ENCODE data around the gene RPN1.

RPN1 gene

GRCh38 chr3:128576290-128576689 lies 74.3 kb downstream of the RPN1 start:
- DNase-seq = no peak

DNA sequence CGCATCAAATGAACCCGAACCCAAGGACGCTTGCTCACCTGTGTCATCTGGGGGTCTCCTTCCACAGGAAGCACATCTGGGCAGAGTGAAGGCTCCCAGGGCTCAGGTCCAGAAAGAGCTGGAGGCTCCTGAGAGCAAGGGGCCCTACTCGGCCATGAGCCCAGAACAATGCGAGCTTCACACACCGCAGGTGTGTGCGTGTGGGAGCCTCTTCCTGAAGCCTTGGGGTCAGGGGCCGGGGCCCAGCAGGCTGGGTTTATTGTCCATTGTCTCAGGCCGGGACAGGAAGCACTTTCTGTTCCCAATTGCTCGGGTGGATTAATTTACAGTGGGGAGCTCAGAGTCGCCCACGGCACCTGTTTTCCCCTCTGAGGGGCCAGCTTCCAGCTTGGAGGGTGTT lies 74.8 kb downstream of the RPN1 start:
- no peak for DNase-seq

DNA sequence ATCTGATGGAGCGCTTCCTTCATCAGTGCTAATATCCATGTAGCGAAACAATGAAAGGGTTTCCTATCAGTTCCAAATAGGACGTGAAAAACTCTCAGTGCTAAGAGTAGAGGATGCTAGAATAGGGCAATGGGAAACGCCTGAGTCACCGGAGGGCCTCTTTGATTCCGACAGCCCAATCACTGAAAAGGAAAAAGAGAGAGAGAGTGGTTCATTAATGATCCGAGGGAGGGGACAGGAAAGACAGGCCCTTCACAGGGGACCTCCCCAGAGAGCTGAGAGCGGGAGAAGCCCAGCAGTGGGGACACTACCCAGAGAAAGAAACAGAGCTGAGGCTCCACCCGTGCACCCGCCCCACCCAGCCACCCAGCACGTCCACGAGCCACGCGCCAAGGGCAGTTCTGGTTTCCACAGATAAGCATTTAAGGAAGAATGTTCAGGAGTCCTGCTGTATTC lies 76.9 kb downstream of the RPN1 start:
- DNase-seq = peak; percentile 52

DNA sequence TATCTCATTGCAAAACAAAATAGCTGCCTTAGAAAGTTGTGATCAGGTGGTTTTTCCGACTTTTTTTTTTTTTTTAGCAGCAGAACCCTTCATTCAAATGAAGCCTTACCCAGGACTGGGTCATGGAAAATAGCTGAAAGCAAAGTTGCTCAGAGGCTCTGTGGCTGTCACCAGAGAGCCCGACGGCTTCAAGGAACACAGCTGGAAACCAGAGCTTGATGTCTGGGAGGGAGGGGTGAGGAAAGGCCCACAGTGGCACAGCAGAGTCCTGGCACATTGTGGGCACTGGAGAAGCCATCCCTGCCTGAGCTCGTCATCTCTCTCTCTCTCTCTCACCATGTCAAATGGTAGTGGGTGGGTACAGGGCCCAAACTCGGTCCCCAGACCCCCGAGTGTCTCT lies 77.5 kb downstream of the RPN1 start:
- no peak for DNase-seq

DNA sequence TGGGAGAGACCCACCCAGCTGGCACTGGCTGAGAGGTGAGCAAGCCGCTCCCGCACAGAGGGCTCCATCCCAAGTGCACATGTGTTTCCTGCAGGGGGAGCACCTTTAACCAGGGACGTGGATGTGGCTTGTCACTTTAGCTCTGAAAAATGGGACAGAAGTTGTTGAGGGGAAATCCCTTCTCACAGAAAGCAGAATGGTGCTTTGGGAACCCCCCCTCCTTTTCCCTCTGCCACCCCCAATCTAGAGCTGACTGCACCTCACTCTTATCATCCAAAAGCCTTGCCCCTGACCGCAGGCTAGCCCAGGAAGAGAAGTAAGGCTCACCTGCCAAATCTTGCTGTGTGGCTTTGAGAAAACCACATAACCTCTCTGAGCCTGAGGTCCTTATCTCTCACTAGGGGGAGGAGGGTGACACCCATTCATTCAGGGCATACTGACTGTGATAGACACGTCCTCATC lies 77.9 kb downstream of the RPN1 start:
- DNase-seq = peak; percentile 66

GRCh38 chr3:128572013-128572412 lies 78.6 kb downstream of the RPN1 start:
- no peak for DNase-seq

Measured in hematopoietic multipotent progenitor cell treated with erythropoietin and hydrocortisone succinate and interleukin-3 and kit ligand, for 6 days (in vitro differentiated cells).